ENCODE data around the gene ANLN. TPM values are rescaled to one million over a fixed set of nuclear protein-coding genes. Genes with fewer than 3 reads are reported as not detected.

The ANLN gene
- total and polyA plus RNA-seq, 2 donors (not counting 3 experiments of a cell fraction or from before 2014, with no cell fraction given): 28.5 to 119 TPM

DNA sequence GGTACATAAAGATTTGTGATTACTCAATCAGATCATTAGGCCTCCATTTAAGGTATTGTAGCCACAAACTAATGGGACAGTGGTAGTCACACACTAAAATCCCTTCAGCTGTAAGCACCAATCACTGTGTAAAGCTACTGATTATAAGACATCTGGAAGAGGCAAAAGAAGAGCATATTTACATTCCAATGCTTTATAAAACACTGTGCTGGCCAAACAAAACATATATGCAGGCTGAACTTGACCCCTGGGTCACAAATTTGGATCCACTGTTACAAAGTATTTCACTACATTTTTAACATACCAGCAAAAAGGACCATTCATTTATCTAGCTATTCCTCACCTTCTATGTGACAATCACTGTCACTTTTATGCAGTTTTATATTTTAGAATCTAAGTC, 41.4 kb upstream of the ANLN start:
- H2AFZ ChIP-seq (ENCODE audit: low read depth, low read length): no peak overlapping the region
- intact Hi-C loops (cut with micrococcal nuclease) (no loop called here), dilution Hi-C loops (cut with MboI; ENCODE audit: extremely low pct_ligation_motif_present, low sequenced_read_pairs) (no loop called here)
- ChIA-PET CTCF (interaction anchor here (0.8 to 1.0 kb wide), 3 partner anchors 8 to 56 kb away, joined by 3 to 4 read pairs (median 3); no protein-coding TSS in a partner anchor), POLR2A (no interaction called here)
- no peaks in the 10 kb centered on the region for H4K20me1 ChIP-seq (replicated peaks; ENCODE audit: control insufficient read depth, extremely low read depth, insufficient read depth, low read length)
- no peaks in the 10 kb centered on the region for H3K27me3 ChIP-seq (ENCODE audit: control insufficient read depth in 2 of 2, insufficient read depth in 2 of 2, low read length in 2 of 2)
- TF ChIP-seq EZH2 (IDR thresholded peaks at IDR 0.05; ENCODE audit: borderline replicate concordance, low read depth, low read length, severe bottlenecking) (no peak), MYC (IDR thresholded peaks at IDR 0.05; ENCODE audit: low read depth, low read length) (no peak)
- BruUV-seq (replicated peaks): no TSS peak
- H3K79me2 ChIP-seq (ENCODE audit: control insufficient read depth, insufficient read depth, low read length): no peaks in the 10 kb centered on the region
- no peaks in the 10 kb centered on the region for H3K9me1 ChIP-seq (replicated peaks; ENCODE audit: control insufficient read depth, extremely low read depth, insufficient read depth, low read length)
- no peak overlapping the region for H3K27ac ChIP-seq (ENCODE audit: insufficient read depth, low read depth, low read length)
- H3K4me1 ChIP-seq (ENCODE audit: control insufficient read depth, extremely low read depth, insufficient read depth, low read length): peaks cover 10% of the 10 kb centered on the region
- no peak overlapping the region for H3K4me2 ChIP-seq (ENCODE audit: insufficient read depth, low read length)
- no peak overlapping the region for H3K4me3 ChIP-seq (replicated peaks in 1 of 3; ENCODE audit: insufficient read depth in 1 of 3, low read depth in 1 of 3, low read length in 3 of 3)
- H3K36me3 ChIP-seq (ENCODE audit: control insufficient read depth in 2 of 2, extremely low read depth in 1 of 2, insufficient read depth in 2 of 2, low read length in 2 of 2): no peaks in the 10 kb centered on the region
- no peaks in the 10 kb centered on the region for H3K9me3 ChIP-seq (replicated peaks; ENCODE audit: control insufficient read depth, insufficient read depth, low read length)
- H3K9ac ChIP-seq (replicated peaks; ENCODE audit: extremely low read depth, insufficient read depth, low read length): no peak overlapping the region
- no peak for FAIRE-seq
- DNase-seq (ENCODE audit: low read depth, low spot score): peak; percentile 43

DNA sequence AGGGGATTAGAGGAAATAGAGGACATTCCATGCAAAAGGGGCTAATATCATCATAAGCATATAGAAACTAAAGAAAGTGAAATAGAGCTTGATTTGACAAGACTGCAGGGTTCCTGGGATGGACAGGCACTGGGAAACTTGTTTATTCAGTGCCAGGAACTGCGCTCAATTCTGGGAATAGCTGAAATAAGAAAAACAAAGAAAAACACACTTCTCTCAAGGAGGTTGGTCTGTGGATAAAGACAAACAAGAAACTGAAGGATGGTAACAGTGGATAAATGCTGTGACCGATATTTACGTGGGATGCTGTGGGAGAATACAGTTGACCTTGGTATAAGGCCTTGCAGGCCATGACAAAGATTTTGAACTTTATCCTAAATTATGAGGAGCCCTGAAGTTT, 40.9 kb upstream of the ANLN start:
- Histone ChIP-seq H3K36me3 (ENCODE audit: control insufficient read depth in 2 of 2, extremely low read depth in 1 of 2, insufficient read depth in 2 of 2, low read length in 2 of 2) (no peaks in the 10 kb centered on the region), H2AFZ (ENCODE audit: low read depth, low read length) (no peak overlapping the region), H3K9me1 (replicated peaks; ENCODE audit: control insufficient read depth, extremely low read depth, insufficient read depth, low read length) (no peaks in the 10 kb centered on the region), H3K9me3 (replicated peaks; ENCODE audit: control insufficient read depth, insufficient read depth, low read length) (no peaks in the 10 kb centered on the region), H3K4me2 (ENCODE audit: insufficient read depth, low read length) (no peak overlapping the region), H3K79me2 (ENCODE audit: control insufficient read depth, insufficient read depth, low read length) (no peaks in the 10 kb centered on the region), H3K27me3 (ENCODE audit: control insufficient read depth in 2 of 2, insufficient read depth in 2 of 2, low read length in 2 of 2) (no peaks in the 10 kb centered on the region), H3K9ac (replicated peaks; ENCODE audit: extremely low read depth, insufficient read depth, low read length) (no peak overlapping the region), H3K4me3 (replicated peaks in 1 of 3; ENCODE audit: insufficient read depth in 1 of 3, low read depth in 1 of 3, low read length in 3 of 3) (no peak overlapping the region), H3K27ac (ENCODE audit: insufficient read depth, low read depth, low read length) (no peak overlapping the region), H4K20me1 (replicated peaks; ENCODE audit: control insufficient read depth, extremely low read depth, insufficient read depth, low read length) (no peaks in the 10 kb centered on the region), H3K4me1 (ENCODE audit: control insufficient read depth, extremely low read depth, insufficient read depth, low read length) (peaks cover 10% of the 10 kb centered on the region)
- dilution Hi-C loops (cut with MboI; ENCODE audit: extremely low pct_ligation_motif_present, low sequenced_read_pairs) (no loop called here), intact Hi-C loops (cut with micrococcal nuclease) (no loop called here)
- ChIA-PET POLR2A (no interaction called here), CTCF (interaction anchor here (1.0 kb wide), 1 partner anchor 56 kb away, joined by 3 read pairs; no protein-coding TSS in a partner anchor)
- TF ChIP-seq, protein P1, sequence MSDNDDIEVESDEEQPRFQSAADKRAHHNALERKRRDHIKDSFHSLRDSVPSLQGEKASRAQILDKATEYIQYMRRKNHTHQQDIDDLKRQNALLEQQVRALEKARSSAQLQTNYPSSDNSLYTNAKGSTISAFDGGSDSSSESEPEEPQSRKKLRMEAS (IDR thresholded peaks at IDR 0.05; ENCODE audit: insufficient read depth, insufficient read length): no peak
- TF ChIP-seq GATA2 (IDR thresholded peaks at IDR 0.05; ENCODE audit: insufficient read depth, insufficient read length, low read depth, low read length) (no peak), MYC (IDR thresholded peaks at IDR 0.05; ENCODE audit: low read depth, low read length) (no peak), EZH2 (IDR thresholded peaks at IDR 0.05; ENCODE audit: borderline replicate concordance, low read depth, low read length, severe bottlenecking) (no peak), FOS (IDR thresholded peaks at IDR 0.05; ENCODE audit: borderline replicate concordance, insufficient read depth, low read length) (no peak), POLR2AphosphoS5 (IDR thresholded peaks at IDR 0.05; ENCODE audit: insufficient read depth, low read depth, low read length) (no peak), POLR2A (IDR thresholded peaks at IDR 0.05; ENCODE audit: low read depth, low read length) (no peak), JUN (IDR thresholded peaks at IDR 0.05; ENCODE audit: borderline replicate concordance, insufficient read depth, insufficient read length, low read depth) (no peak)
- TF ChIP-seq, protein P2, sequence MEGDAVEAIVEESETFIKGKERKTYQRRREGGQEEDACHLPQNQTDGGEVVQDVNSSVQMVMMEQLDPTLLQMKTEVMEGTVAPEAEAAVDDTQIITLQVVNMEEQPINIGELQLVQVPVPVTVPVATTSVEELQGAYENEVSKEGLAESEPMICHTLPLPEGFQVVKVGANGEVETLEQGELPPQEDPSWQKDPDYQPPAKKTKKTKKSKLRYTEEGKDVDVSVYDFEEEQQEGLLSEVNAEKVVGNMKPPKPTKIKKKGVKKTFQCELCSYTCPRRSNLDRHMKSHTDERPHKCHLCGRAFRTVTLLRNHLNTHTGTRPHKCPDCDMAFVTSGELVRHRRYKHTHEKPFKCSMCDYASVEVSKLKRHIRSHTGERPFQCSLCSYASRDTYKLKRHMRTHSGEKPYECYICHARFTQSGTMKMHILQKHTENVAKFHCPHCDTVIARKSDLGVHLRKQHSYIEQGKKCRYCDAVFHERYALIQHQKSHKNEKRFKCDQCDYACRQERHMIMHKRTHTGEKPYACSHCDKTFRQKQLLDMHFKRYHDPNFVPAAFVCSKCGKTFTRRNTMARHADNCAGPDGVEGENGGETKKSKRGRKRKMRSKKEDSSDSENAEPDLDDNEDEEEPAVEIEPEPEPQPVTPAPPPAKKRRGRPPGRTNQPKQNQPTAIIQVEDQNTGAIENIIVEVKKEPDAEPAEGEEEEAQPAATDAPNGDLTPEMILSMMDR (IDR thresholded peaks at IDR 0.05; ENCODE audit: extremely low read depth in 1 of 2, insufficient read depth in 1 of 2, low read depth in 1 of 2, low read length in 2 of 2): no peak
- FAIRE-seq (no peak), DNase-seq (ENCODE audit: low read depth, low spot score) (no peak)
- BruUV-seq (replicated peaks): no TSS peak

All from endothelial cell of umbilical vein (primary cell).